ENCODE results near the gene SAE1. TPM values are rescaled to one million over a fixed set of nuclear protein-coding genes. Genes with fewer than 3 reads are reported as not detected.
A peak's percentile ranks its signal among the peaks of the same experiment; 100 is the strongest.
"Not testable (repeated sequence)": the region's sequence is repeated elsewhere in the genome, so short reads cannot be mapped to it uniquely, and the experiment has no call there.

The SAE1 gene
- polyA plus RNA-seq, 4 donors, result 105 to 132 (median 121) TPM

- no peak for DNase-seq (ENCODE audit: low read depth in 4 of 4, low spot score in 3 of 4)
These were observed 102.0 kb downstream of the SAE1 start for GRCh38 chr19:47232422-47233211.

GRCh38 chr19:47236072-47236675, 105.5 kb downstream of the SAE1 start:
- DNase-seq (ENCODE audit: low read depth in 4 of 4, low spot score in 3 of 4), result no peak

- DNase-seq (ENCODE audit: low read depth in 4 of 4, low spot score in 3 of 4), result no peak
These were observed 108.5 kb downstream of the SAE1 start for GRCh38 chr19:47239152-47239551.

- no peak for DNase-seq (ENCODE audit: low read depth in 4 of 4, low spot score in 3 of 4)
These were observed 109.1 kb downstream of the SAE1 start for GRCh38 chr19:47239610-47240296.

GRCh38 chr19:47240556-47240955, 109.9 kb downstream of the SAE1 start:
- DNase-seq (ENCODE audit: low read depth in 4 of 4, low spot score in 3 of 4), result no peak

- DNase-seq (ENCODE audit: low read depth in 4 of 4, low spot score in 3 of 4), result peak in 1 of 4 donors; percentile 55
These were observed 110.6 kb downstream of the SAE1 start for GRCh38 chr19:47240996-47241918.

- DNase-seq (ENCODE audit: low read depth in 4 of 4, low spot score in 3 of 4), result no peak
These were observed 111.4 kb downstream of the SAE1 start for GRCh38 chr19:47241919-47242577.

GRCh38 chr19:47243364-47243775, 112.7 kb downstream of the SAE1 start:
- no peak for DNase-seq (ENCODE audit: low read depth in 4 of 4, low spot score in 3 of 4)

- peak in 2 of 4 donors; percentile 76 to 80 for DNase-seq (ENCODE audit: low read depth in 4 of 4, low spot score in 3 of 4)
These were observed 113.3 kb downstream of the SAE1 start for GRCh38 chr19:47243776-47244547.

GRCh38 chr19:47247308-47247990, 116.8 kb downstream of the SAE1 start:
- peak in 1 of 4 donors; percentile 59 for DNase-seq (ENCODE audit: low read depth in 4 of 4, low spot score in 3 of 4)

GRCh38 chr19:47253016-47253415, 122.4 kb downstream of the SAE1 start:
- DNase-seq (ENCODE audit: low read depth in 4 of 4, low spot score in 3 of 4), result not testable (repeated sequence)

- DNase-seq (ENCODE audit: low read depth in 4 of 4, low spot score in 3 of 4), result no peak
These were observed 122.8 kb downstream of the SAE1 start for GRCh38 chr19:47253467-47253881.

GRCh38 chr19:47253970-47254369, 123.3 kb downstream of the SAE1 start:
- no peak for DNase-seq (ENCODE audit: low read depth in 4 of 4, low spot score in 3 of 4)

GRCh38 chr19:47255879-47256692, 125.5 kb downstream of the SAE1 start, which contains the start of gene CCDC9:
CCDC9 (plus strand) TSS chr19:47256525; CDS start chr19:47258401, 1,876 bp downstream.
- peak; percentile 91 to 93 (median 92) for DNase-seq (ENCODE audit: low read depth in 4 of 4, low spot score in 3 of 4)

GRCh38 chr19:47256693-47257410, 126.2 kb downstream of the SAE1 start:
- DNase-seq (ENCODE audit: low read depth in 4 of 4, low spot score in 3 of 4), result peak; percentile 97 to 99 (median 98)

GRCh38 chr19:47257411-47258169, 127.0 kb downstream of the SAE1 start:
- no peak for DNase-seq (ENCODE audit: low read depth in 4 of 4, low spot score in 3 of 4)

Measured in left renal pelvis (tissue), 4 donors.